ENCODE results near the gene KDSR. TPM values are rescaled to one million over a fixed set of nuclear protein-coding genes. Genes with fewer than 3 reads are reported as not detected.
A peak's percentile ranks its signal among the peaks of the same experiment; 100 is the strongest.

KDSR gene
- total and polyA plus RNA-seq, 2 of the 13 experiments (the other 11 are each of a cell fraction or from before 2014, with no cell fraction given), result 10.4 to 20.9 TPM

DNA sequence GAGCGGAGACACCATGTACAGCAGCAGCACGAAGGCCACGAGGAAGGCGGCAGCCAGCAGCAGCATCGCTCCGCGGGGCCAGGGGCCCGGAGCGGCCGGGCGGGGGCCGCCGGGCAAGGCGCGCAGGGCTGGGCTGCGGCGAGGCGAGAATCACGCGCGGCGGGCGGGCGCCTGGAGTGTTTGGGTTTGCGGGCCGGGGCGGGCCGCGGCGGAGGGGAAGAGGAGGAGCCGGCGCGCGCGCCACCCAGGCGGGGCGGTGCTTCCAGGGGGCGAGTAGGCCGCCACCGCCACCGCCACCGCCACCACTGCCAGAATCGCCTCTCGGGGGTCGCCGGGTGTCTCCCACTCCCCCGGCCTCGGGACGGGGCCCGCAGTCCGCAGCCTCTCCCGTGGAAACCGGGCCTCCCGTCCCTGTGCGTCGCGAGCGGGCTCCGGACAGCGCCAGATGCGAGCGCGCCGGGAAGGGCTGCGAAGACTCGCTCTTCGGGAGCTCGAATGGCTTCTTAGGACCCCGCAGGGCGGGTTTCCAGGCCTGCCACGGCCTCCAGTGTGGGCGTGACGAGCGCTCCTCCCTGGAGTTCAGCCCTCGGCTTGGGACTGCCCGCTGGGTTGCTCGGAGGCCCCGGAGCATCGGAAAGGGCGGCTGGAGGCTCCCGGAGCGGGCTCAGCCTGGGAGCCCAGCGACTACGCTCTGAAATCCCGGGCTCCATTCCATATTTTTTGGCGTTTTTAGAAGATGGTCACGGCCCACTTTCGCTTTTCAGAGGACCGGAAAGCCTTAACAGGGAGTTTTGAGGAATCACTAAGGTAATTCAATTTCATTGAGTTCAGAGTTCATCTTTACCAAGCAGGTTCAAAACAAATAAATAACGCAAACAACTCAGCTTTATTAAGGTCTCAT lies at the start of gene KDSR (continued):
- TF ChIP-seq FOXP4 (CRISPR knock-in tag; IDR thresholded peaks at IDR 0.05) (peak; percentile 49; the same call in 1 of the 2 replicates), ZNF83 (CRISPR knock-in tag; IDR thresholded peaks at IDR 0.05; ENCODE audit: borderline replicate concordance) (peak; percentile 95; the same call in 1 of the 2 replicates), PHF8 (CRISPR knock-in tag; IDR thresholded peaks at IDR 0.05) (peak; percentile 99), PREB (CRISPR knock-in tag; IDR thresholded peaks at IDR 0.05) (no peak), AGO2 (optimal IDR thresholded peaks at IDR 0.05; ENCODE audit: low read depth, low read length) (no peak), BCL6 (CRISPR knock-in tag; IDR thresholded peaks at IDR 0.05) (0 out of 2 replicates have a peak, but pooled peaks have one; percentile 57)
- TF ChIP-seq, protein P1, sequence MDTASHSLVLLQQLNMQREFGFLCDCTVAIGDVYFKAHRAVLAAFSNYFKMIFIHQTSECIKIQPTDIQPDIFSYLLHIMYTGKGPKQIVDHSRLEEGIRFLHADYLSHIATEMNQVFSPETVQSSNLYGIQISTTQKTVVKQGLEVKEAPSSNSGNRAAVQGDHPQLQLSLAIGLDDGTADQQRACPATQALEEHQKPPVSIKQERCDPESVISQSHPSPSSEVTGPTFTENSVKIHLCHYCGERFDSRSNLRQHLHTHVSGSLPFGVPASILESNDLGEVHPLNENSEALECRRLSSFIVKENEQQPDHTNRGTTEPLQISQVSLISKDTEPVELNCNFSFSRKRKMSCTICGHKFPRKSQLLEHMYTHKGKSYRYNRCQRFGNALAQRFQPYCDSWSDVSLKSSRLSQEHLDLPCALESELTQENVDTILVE (CRISPR knock-in tag; IDR thresholded peaks at IDR 0.05), result peak; percentile 87
- TF ChIP-seq, protein P2, sequence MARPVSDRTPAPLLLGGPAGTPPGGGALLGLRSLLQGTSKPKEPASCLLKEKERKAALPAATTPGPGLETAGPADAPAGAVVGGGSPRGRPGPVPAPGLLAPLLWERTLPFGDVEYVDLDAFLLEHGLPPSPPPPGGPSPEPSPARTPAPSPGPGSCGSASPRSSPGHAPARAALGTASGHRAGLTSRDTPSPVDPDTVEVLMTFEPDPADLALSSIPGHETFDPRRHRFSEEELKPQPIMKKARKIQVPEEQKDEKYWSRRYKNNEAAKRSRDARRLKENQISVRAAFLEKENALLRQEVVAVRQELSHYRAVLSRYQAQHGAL (CRISPR knock-in tag; IDR thresholded peaks at IDR 0.05; ENCODE audit: not compliant biosample characterization), result peak; percentile 69
- TF ChIP-seq, protein P3, sequence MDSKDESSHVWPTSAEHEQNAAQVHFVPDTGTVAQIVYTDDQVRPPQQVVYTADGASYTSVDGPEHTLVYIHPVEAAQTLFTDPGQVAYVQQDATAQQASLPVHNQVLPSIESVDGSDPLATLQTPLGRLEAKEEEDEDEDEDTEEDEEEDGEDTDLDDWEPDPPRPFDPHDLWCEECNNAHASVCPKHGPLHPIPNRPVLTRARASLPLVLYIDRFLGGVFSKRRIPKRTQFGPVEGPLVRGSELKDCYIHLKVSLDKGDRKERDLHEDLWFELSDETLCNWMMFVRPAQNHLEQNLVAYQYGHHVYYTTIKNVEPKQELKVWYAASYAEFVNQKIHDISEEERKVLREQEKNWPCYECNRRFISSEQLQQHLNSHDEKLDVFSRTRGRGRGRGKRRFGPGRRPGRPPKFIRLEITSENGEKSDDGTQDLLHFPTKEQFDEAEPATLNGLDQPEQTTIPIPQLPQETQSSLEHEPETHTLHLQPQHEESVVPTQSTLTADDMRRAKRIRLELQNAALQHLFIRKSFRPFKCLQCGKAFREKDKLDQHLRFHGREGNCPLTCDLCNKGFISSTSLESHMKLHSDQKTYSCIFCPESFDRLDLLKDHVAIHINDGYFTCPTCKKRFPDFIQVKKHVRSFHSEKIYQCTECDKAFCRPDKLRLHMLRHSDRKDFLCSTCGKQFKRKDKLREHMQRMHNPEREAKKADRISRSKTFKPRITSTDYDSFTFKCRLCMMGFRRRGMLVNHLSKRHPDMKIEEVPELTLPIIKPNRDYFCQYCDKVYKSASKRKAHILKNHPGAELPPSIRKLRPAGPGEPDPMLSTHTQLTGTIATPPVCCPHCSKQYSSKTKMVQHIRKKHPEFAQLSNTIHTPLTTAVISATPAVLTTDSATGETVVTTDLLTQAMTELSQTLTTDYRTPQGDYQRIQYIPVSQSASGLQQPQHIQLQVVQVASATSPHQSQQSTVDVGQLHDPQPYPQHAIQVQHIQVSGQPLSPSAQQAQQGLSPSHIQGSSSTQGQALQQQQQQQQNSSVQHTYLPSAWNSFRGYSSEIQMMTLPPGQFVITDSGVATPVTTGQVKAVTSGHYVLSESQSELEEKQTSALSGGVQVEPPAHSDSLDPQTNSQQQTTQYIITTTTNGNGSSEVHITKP (CRISPR knock-in tag; IDR thresholded peaks at IDR 0.05; ENCODE audit: low read depth), result peak; percentile 85

Measured in HepG2 (cell line).